Left renal pelvis (tissue), 4 donors: ENCODE results near the gene MGLL. TPM values are rescaled to one million over a fixed set of nuclear protein-coding genes. Genes with fewer than 3 reads are reported as not detected.

Experiments
- DNase-seq, 4 donors: peaks; one replicate each; pipeline ENCODE4 v3.0.0-alpha.2; 2013; ENCODE audit warnings: low read depth in 4 of 4, low spot score in 3 of 4
- polyA plus RNA-seq, 4 donors: library from polyadenylated mRNA; unstranded; fragments of 120-200 nt; gene quantifications; one replicate each; pipeline ENCODE4 v1.2.1, GENCODE V29; 2013; ENCODE audit not compliant: insufficient read length in 4 of 4

MGLL gene
- polyA plus RNA-seq, 4 donors = 12.3 to 27.3 (median 24.2) TPM

DNA sequence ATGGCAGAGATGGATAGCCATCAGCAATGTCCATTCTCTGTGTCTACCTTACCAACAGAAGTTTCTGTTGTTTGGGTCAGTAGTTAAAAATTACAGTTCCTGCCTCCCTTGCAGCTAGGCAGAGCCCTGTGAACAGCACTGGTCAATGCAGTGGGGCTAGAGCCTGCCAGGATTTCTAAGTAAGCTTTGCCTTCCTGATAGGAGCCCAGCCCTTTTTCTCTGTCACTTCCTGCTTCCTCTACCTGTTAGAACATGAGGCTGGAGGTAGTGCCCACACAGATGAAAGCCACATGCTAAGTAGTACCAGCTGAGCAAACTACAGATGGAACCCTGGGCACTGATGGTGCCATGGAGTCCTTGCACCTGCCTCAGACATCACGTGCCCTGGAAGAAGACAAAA lies 45.0 kb downstream of the MGLL start:
- no peak for DNase-seq

DNA sequence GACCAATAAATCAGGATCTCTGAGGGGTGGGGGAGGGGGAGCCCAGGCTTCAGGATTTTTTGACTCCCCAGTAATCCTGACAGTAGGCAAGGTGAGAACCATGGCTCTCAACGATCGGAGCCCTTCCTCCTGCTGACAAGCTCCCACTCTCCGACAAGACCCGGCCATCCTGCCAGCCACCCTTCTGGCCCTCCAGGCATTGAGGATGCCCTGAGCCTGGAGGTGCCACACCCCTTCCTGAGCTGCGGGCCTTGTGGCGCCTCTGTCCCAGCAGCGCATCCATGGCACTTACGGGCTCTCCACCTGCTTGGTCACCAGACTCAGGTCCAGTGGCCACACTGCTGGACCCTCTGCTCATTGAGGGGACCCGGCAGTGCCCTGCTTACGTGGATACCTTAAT lies 46.0 kb downstream of the MGLL start:
- no peak for DNase-seq

DNA sequence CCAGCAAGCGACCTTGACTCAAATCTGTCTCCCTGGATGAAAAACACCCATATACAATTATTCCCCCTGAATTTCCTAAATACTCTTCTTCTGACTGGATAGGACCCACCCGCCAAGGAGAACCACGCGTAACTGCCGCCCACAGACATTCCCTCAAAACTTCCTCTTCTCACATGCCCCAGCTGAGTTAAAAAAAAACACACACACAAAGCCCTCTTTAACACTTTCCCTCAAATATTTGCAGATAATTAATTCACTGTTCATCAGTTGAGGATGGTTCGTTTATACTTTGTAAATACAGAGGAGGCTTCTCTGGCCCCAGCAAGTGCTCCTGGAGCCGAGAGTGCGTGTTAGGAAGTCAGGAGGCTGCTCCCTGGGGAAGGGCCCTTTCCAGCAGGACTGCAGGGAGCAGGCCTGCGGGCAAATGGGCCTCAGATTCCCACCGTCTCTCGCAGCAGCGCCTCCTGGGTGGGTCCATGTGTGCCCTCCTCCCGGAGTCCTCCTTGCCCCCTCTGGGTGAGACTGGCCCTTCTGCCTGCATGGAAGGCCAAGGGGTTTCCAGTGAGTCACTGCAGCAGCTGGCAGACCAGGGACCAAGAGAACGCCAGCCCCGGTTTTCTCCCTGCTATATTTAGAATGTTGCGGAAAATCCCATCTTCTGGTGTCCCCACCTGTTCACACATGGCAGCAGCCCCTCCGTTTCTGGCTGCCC lies 46.8 kb downstream of the MGLL start:
- DNase-seq = no peak

DNA sequence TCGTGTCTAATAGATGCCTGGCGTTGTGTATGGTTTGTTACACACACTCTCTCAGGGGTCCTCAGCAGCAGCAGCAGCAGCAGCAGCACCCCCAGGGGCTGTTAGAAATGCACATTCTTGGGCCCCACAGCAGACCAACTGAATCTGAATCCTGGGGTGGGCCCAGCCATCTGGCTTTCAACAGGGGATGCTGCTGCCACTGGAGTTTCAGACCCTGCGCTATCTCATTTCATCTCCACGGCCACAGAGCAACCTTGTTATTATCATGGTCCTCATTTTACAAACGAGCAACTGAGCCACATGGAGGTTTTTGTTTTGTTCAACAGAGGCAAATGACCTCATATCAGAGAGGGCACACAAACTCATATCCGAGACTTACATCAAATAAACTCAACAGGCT lies 47.7 kb downstream of the MGLL start:
- DNase-seq = no peak

DNA sequence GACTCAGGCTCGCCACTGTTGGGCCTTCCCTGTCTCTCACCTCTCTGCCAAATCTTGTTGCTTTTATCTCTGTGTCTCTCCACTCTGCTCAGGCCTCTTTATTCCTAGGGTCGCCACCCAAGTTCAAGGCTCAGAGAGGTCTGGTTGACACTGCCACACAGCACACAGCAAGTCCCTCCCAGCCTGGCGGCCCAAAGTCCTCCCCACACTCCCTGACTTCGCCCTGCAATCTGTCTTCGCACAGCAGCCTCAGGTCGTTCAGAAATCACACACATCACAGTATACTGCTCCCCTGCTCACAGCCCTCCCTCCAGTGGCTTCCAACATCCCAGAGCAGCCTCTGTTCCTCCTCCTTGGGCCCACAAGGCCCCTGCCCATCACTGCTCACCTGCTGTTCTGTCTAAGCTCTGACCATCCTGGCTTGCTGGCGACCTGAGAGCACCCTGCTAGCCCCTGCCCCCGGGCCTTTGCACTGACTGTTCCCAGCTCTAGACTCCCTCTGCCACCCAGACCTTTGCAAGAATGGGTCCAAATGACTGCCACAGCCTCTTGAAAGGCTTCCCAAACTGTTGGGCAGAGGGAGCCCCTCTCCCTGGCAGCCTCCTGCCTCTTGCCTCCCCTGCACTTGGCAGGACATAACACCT lies 48.4 kb downstream of the MGLL start:
- DNase-seq = no peak

DNA sequence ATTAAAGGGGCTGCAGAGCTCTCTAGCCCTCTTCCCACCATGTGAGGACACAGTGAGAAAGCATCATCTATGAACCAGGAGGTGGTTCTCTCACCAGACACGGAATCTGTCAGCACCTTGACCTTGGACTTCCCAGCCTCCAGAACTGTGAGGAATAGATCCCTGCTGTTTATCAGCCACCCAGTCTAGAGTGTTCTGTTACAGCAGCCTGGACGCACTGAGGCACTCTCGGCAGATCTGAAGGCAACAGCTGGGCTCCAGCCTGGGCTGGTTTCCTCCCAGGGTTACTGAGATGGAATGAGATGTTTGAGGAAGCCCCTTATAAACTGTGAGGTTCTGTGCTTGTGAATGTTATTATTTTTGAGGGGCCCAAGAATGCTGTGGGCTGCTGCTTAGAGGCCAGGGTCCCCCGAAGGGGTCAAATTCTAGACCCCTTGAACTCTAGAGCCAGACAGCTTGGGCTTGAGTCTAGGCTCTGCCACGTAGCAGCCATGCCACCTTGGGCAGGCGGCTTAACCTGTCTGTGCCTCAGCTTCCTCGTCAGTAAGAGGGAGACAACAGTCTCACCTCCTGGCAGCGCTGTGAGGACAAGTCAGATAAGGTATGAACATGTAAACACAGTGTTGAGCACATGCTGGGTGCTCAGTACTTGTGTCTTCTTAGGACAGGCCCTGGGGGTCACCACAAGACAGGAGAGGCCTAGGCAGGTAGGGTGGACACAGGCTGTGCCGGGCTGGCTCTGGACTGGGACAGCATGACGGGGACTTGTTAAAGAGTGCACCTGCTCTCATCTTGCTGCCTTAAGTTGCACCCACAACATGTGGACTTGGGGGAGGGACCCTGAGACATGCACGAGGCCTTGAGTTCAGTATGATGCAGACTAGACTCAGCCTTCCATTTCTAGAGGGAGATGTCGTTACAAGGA lies 49.2 kb downstream of the MGLL start:
- no peak for DNase-seq

DNA sequence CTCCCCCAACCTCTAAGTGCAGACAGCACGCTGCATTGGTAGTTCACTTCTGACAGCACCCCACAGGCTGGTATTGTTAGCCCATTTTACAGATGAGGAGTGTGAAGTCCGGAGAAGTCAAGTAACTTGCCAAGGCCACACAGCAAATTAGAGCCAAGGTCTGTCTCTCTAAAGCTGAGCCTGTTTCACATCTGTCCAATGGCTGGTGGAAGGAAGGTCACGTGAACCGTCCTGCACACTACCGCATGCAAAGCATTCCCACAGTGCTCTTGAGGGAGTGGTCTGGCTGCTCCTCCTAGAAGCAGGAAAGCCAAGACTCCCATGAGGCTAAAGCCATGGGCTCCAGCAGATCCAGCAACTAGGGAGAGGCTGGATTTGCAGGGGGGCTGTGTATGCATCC lies 50.0 kb downstream of the MGLL start:
- no peak for DNase-seq

DNA sequence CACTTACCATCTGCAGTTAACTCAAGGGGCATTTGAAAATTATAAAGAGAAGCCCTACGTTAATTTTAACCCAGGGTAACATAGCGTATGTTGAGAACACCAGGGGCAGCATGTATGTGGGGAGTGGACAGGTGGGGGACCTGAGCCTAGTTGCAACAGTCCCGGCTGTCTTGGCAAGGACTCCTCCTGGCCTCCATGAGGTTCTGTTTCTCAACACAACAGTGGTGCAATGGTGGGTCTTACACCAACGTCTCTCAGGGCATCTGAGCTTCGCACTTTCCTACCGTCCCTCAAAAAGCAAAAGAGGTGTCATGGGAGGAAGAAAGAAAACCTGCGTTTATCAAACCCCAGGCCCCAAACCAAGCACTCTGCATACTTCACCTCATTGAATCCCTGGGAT lies 50.6 kb downstream of the MGLL start:
- DNase-seq = no peak

DNA sequence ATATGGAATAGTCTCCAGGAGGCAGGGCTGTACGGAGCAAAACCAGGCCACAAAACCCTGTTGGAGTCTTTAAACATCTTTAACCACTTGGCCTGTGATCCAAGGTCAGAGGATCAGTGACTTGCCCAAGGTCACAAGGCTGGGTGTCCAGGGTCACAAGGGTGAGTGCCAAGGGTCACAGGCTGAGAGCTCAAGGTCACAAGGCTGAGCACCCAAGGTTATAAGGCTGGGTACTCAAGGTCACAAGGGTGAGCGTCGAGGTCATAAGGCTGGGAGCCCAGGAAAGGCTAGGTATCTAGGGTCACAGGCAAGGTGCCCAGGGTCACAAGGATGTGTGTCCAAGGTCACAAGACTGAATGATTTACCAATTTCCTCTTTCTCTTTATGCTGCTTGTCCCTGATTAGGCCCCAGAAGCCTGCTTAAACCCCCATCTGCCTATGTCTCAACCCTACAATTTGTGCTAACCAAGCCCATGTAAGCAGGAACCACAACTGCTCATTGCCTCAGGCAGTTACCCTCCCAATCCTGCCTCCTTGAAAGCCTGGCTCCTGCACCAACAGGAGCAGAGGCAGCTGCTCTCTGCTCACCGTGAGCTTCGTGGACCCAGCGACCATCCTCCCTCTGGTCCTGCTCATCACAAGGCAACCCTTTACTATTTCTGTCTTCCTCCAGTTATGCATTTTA lies 51.5 kb downstream of the MGLL start:
- DNase-seq = no peak

DNA sequence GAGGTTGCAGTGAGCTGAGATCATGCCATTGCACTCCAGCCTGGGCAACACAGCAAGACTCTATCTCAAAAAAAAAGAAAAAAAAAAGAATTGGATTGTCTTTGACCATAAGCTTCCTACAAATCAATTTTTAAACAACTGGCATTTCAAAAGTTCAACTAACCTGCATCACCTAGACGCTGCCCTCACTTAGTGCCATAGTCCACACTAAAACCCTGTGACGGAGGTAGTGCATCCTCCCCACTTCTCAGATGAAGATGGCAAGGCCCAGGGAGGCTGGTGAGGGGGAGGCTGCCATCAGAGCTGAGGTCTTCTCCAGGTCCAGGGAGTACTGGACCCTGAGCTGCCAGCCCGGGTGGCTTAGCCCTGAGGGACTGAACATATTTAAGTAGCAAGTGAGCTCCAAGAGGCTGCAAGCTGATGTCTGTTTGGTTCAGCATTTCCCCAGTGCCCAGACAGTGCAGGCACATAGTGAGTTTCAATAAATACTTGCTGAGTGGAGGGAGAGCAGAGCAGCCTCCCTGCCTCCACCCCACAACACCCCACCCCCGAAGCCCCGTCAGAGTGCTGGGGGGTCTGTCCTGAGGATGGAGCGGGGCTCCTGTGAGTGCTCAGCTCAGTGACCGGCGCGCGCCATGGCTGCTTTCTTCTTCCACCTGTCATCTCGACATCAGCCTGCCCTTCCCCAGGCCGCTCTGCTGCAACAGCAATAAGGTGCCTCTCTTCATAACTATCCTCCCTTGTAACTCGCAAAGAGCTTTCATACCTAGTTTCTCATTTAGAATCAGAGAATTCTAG lies 52.8 kb downstream of the MGLL start:
- no peak for DNase-seq

DNA sequence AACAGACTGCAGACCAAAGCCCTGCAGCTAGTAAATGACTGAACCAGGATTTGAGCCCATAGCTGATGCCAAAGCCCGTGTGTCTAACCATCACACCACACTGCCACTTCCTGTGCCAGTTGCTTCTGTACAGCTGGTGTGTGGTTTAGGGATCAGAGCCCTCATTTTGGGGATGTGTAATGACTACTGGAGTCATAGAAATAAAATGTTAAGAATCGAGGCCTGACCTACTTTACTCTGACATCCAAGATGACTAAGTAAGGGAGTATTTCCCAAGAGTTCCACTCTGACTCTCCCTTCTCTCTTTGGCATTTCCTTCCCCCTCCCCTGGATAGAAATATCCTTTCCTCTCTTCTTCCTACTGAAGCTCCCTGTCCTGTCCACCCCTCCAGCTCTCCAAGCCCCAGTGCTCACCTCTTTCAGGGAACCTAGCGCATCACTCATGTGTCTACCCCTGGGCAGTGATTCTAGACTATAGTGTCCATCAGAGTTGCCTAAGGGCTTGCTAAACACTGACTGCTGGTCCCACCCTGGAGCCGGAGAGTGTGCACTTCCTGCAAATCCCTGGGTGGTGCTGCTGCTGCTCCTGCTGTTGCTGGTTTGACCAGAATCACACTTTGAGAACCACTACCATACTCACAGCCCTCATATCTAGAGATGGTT lies 53.8 kb downstream of the MGLL start:
- DNase-seq = no peak

DNA sequence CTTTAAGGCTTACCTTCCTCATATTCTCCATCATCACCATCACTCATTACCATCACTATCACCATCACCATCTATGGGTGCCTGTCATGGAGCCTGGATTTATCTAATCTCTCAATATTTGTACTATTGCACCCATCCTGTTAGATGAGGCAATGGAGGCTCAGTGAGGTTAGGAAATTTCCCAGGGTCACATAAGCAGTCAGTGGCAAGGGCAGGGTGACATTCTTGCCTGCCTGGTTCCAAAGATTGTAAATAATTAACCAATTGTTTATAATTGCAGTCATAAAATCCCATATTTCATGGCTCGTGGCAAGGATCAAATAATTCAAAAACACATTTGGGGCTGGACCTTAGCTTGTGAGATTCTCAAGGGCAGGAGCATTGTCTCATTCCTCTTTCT lies 55.2 kb downstream of the MGLL start:
- no peak for DNase-seq

DNA sequence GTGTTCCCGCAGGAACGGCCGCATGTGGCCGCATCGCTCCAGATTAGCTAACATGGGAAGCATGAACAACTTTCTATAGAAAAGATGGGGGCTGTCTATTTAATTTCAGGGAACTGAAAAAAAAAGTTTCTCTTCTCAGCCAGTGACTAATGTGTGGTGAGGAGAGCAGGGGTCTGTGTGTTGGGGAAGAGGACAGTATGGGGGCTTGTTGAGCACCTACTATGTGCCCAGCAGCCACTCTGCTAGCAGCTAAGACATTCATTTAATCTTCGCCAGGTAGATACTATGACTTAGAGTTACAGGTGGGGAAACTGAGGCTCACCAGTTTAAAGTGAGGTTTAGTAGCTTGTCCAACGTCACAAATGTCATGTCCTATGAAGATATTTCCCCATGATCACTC lies 56.6 kb downstream of the MGLL start:
- no peak for DNase-seq

DNA sequence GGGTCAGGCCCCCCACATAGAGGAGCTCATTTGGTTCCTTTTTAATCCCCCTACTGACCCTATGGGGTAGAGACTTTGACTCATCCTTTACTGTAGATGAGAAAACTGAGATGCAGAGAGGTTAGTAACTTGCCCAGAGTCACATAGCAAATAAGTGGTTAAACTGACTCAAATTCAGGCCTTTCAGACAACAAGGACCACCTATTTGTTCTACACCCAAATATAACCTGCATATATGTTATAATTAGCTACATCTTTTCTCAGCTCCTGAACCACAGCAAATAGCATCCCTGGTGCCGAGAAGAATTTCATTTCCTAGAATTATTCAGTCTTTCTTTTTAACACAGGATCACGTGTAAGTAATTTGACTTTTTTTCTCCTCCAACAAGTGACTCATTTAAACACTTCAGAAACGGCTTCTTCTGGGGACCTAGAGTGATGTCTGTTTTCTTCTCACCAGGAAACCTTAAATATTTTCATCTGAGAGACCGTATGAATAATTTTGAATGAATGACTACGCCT lies 57.4 kb downstream of the MGLL start:
- no peak for DNase-seq

DNA sequence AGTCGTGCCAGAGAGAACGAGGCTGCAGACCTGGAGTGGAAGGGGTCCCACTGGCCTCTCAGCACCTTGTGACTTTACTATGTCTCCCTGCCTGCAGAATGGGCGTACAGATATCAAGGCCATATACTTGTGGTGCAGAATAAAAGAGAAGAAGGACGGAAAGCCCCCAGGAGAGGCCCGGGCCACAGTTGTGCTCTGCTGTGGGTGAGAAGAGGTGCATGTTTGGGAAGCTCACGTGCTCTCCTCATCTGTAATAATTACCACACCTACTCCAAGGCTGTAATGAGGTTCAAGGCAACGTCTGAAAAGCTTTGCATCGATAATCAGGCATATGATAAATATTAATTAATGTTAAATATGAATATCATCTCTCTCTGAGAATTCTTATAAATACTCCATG lies 58.0 kb downstream of the MGLL start:
- DNase-seq = no peak

DNA sequence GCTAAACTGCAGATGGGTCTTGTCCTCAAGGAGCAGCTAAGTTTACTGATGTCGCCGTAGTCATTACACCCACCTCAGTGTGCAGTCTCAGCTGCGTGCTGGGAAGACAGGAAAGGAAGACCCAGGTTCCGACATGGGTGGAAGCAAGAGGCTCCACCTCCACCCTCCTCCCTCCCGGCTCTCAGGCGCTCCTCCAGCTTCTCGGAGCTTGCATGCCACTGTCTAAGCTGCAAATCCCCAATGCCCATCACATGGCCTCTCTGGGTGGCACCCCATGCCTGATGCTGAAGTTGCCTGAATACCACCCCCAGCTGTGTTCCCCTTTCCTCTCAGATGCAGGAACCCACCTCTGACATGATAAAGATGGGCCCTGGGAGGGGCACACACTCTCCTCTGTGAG lies 58.5 kb downstream of the MGLL start:
- no peak for DNase-seq

DNA sequence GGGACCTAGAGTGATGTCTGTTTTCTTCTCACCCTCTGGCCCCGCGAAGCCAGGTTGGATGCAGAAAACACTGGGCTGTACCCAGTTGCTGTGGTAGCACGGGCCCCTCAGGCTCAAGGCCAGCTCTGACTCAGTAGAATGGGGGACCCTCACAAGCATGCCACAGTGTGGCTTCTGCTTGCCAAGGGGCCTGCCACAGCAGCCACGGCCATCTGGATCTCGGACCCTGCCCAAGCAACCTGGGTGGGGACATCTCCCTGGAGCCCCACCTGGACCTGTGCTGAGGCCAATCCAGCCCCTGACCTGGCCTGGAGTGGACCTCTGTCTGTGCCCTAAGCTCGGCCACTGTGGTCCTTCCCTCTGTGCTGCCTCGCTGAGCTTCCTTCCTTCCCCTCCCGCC lies 59.0 kb downstream of the MGLL start:
- no peak for DNase-seq

DNA sequence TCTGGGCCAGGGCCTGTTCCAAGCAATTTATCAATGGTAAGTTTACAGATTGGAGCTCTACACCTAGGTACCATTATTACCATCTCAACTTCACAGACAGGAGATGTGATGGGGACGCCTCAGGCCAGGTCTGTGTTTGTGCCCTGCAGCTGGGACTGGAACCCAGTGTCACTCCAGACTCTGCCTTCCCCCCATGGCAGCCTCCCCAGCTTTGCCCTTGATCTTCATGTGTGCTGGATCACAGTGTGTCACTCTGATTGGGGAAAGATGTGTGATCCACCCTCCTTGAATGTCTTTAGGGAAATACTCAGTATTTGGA lies 59.6 kb downstream of the MGLL start:
- DNase-seq = no peak

DNA sequence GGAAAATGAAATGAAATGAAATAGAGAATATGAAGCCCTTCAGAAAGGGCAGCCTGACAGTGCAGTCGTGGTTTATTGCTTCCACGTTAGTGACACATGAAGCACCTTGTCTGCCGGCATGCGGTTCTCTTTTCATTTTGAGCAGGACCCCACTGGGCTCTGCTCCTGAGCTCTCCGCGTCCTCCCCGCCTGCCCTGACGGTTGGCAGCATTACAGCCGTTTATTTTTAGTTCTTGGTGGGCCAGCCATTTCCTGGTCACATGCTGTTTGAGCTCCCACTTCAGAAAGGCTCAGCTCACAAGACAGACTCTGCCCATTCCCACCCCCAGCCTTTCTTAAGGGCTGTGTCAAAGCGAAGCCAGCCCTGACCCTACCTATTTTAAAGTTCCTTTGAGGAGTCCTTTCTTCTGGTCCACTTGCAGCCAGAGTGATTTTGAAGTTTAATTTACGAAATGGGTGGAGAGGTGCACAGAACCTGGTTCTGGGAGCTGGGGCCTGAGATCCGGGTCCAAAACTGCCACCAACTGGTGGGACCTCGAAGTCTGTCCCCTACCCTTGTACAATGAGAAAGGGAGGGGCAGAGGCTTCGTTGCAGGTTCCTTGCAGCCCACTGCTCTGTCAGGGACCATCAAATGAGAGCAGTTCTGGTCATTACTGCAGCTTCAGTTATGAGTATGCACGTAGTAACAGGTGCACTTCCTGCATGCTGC lies 60.1 kb downstream of the MGLL start:
- DNase-seq = no peak
